ENCODE measurements around the gene CCDC88C.

The CCDC88C gene

GRCh38 chr14:91330096-91330696 is 87.4 kb downstream of the CCDC88C start:
- Histone ChIP-seq H3K27me3 (ENCODE audit: control insufficient read depth in 1 of 2, insufficient read depth in 2 of 2, low read length in 2 of 2) (no peaks in the 10 kb centered on the region), H3K9ac (ENCODE audit: low read depth in 1 of 2, low read length in 2 of 2) (no peak overlapping the region), H3K27ac (ENCODE audit: low read depth, low read length) (no peak overlapping the region), H3K4me3 (ENCODE audit: low read depth in 1 of 2, low read length in 2 of 2) (no peak overlapping the region), H3K4me1 (ENCODE audit: control insufficient read depth in 1 of 2, insufficient read depth in 2 of 2, low read length in 2 of 2) (peaks cover 37 to 50% of the 10 kb centered on the region in 2 donors), H3K9me3 (ENCODE audit: control insufficient read depth in 1 of 2, low read length in 2 of 2) (no peaks in the 10 kb centered on the region), H3K36me3 (ENCODE audit: control insufficient read depth in 1 of 2, insufficient read depth in 2 of 2, low read length in 2 of 2) (peaks cover 0 to 35% of the 10 kb centered on the region in 2 donors)

GRCh38 chr14:91329486-91330014 is 88.1 kb downstream of the CCDC88C start:
- Histone ChIP-seq H3K9me3 (ENCODE audit: control insufficient read depth in 1 of 2, low read length in 2 of 2) (no peaks in the 10 kb centered on the region), H3K9ac (ENCODE audit: low read depth in 1 of 2, low read length in 2 of 2) (no peak overlapping the region), H3K27me3 (ENCODE audit: control insufficient read depth in 1 of 2, insufficient read depth in 2 of 2, low read length in 2 of 2) (no peaks in the 10 kb centered on the region), H3K27ac (ENCODE audit: low read depth, low read length) (no peak overlapping the region), H3K36me3 (ENCODE audit: control insufficient read depth in 1 of 2, insufficient read depth in 2 of 2, low read length in 2 of 2) (peaks cover 2 to 37% of the 10 kb centered on the region in 2 donors), H3K4me3 (ENCODE audit: low read depth in 1 of 2, low read length in 2 of 2) (no peak overlapping the region), H3K4me1 (ENCODE audit: control insufficient read depth in 1 of 2, insufficient read depth in 2 of 2, low read length in 2 of 2) (peaks cover 38 to 56% of the 10 kb centered on the region in 2 donors)

- H3K27ac ChIP-seq (ENCODE audit: low read depth, low read length): no peak overlapping the region
- no peaks in the 10 kb centered on the region for H3K9me3 ChIP-seq (ENCODE audit: control insufficient read depth in 1 of 2, low read length in 2 of 2)
- H3K4me3 ChIP-seq (ENCODE audit: low read depth in 1 of 2, low read length in 2 of 2): no peak overlapping the region
- H3K4me1 ChIP-seq (ENCODE audit: control insufficient read depth in 1 of 2, insufficient read depth in 2 of 2, low read length in 2 of 2): peaks cover 46 to 63% of the 10 kb centered on the region in 2 donors
- H3K36me3 ChIP-seq (ENCODE audit: control insufficient read depth in 1 of 2, insufficient read depth in 2 of 2, low read length in 2 of 2): peaks cover 6 to 38% of the 10 kb centered on the region in 2 donors
- no peaks in the 10 kb centered on the region for H3K27me3 ChIP-seq (ENCODE audit: control insufficient read depth in 1 of 2, insufficient read depth in 2 of 2, low read length in 2 of 2)
- H3K9ac ChIP-seq (ENCODE audit: low read depth in 1 of 2, low read length in 2 of 2): no peak overlapping the region
Measured at GRCh38 chr14:91328313-91329050, 89.1 kb downstream of the CCDC88C start.

DNA sequence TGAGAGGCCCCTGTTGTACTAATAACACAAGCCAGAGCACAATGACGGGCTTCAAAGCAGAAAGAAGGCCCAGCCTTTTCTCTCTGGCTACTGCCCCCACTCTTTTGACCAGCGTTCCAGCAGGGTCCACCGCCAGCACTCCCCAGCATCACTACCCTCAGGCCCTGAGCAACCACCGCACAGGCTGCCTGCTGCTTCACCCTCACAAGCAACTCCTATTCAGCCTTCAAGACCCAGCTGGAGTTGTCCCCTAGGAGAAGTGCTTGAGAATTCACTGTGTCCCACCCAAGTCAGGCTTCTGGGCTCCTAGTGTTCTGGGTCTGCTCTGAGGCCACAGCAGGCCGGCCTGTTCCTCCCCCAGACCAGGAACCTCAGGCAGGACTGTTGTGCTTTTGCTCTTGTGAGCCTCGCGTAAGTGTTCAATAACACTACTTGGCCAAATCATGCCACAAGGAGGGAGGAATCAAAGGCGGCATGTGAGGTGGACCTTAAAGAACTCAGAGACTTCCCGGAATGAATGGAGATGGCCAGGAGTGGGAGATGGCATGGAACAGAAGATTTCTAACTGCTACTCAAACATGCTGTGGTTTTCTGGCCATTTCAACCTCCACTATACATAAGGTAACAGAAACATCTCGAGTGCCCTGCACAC is 89.8 kb downstream of the CCDC88C start:
- Histone ChIP-seq H3K4me3 (ENCODE audit: low read depth in 1 of 2, low read length in 2 of 2) (no peak overlapping the region), H3K4me1 (ENCODE audit: control insufficient read depth in 1 of 2, insufficient read depth in 2 of 2, low read length in 2 of 2) (peaks cover 48 to 60% of the 10 kb centered on the region in 2 donors), H3K27ac (ENCODE audit: low read depth, low read length) (no peak overlapping the region), H3K9me3 (ENCODE audit: control insufficient read depth in 1 of 2, low read length in 2 of 2) (no peaks in the 10 kb centered on the region), H3K9ac (ENCODE audit: low read depth in 1 of 2, low read length in 2 of 2) (no peak overlapping the region), H3K36me3 (ENCODE audit: control insufficient read depth in 1 of 2, insufficient read depth in 2 of 2, low read length in 2 of 2) (peaks cover 6 to 36% of the 10 kb centered on the region in 2 donors), H3K27me3 (ENCODE audit: control insufficient read depth in 1 of 2, insufficient read depth in 2 of 2, low read length in 2 of 2) (no peaks in the 10 kb centered on the region)

- no peaks in the 10 kb centered on the region for H3K9me3 ChIP-seq (ENCODE audit: control insufficient read depth in 1 of 2, low read length in 2 of 2)
- no peak overlapping the region for H3K9ac ChIP-seq (ENCODE audit: low read depth in 1 of 2, low read length in 2 of 2)
- H3K4me1 ChIP-seq (ENCODE audit: control insufficient read depth in 1 of 2, insufficient read depth in 2 of 2, low read length in 2 of 2): peaks cover 43 to 54% of the 10 kb centered on the region in 2 donors
- H3K36me3 ChIP-seq (ENCODE audit: control insufficient read depth in 1 of 2, insufficient read depth in 2 of 2, low read length in 2 of 2): peaks cover 6 to 36% of the 10 kb centered on the region in 2 donors
- H3K27me3 ChIP-seq (ENCODE audit: control insufficient read depth in 1 of 2, insufficient read depth in 2 of 2, low read length in 2 of 2): no peaks in the 10 kb centered on the region
- H3K4me3 ChIP-seq (ENCODE audit: low read depth in 1 of 2, low read length in 2 of 2): no peak overlapping the region
- no peak overlapping the region for H3K27ac ChIP-seq (ENCODE audit: low read depth, low read length)
Measured at GRCh38 chr14:91327250-91327595, 90.4 kb downstream of the CCDC88C start.

DNA sequence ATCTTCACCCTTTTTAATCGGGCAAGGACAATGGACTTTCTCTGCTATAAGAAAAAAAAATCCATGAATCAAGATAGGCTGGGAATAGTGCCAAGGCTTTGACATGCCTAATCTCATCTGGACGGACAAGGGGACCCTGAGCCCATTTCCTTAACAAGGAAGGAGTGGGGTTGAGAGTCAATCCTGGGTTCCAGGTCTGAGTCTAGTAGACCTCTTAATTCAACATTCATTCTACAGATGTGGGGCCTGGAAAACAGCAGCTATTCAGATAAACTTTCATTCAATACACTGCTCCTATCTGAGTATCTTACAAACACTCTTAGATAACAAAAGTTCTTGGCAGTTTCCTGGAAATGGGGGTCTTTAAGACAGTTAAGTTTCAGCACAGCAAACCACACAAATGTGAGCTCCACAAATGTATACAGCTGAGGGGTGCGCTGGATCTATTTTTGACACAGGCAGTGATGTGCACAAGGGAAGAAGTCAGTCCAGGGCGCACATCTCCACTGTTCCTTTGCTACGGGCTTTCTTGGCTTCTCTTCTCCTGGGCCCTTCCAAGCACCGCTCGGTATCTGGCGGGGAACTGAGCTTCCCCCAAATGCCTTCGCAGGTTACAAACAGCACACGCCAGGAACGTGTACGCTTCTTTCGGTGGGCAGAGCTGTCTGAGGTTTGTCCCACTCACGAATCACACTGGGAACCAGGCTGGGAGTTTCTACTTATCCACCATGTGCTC is 90.9 kb downstream of the CCDC88C start:
- Histone ChIP-seq H3K9ac (ENCODE audit: low read depth in 1 of 2, low read length in 2 of 2) (no peak overlapping the region), H3K27ac (ENCODE audit: low read depth, low read length) (no peak overlapping the region), H3K36me3 (ENCODE audit: control insufficient read depth in 1 of 2, insufficient read depth in 2 of 2, low read length in 2 of 2) (peaks cover 6 to 36% of the 10 kb centered on the region in 2 donors), H3K4me3 (ENCODE audit: low read depth in 1 of 2, low read length in 2 of 2) (no peak overlapping the region), H3K9me3 (ENCODE audit: control insufficient read depth in 1 of 2, low read length in 2 of 2) (no peaks in the 10 kb centered on the region), H3K27me3 (ENCODE audit: control insufficient read depth in 1 of 2, insufficient read depth in 2 of 2, low read length in 2 of 2) (no peaks in the 10 kb centered on the region), H3K4me1 (ENCODE audit: control insufficient read depth in 1 of 2, insufficient read depth in 2 of 2, low read length in 2 of 2) (peaks cover 37 to 49% of the 10 kb centered on the region in 2 donors)

DNA sequence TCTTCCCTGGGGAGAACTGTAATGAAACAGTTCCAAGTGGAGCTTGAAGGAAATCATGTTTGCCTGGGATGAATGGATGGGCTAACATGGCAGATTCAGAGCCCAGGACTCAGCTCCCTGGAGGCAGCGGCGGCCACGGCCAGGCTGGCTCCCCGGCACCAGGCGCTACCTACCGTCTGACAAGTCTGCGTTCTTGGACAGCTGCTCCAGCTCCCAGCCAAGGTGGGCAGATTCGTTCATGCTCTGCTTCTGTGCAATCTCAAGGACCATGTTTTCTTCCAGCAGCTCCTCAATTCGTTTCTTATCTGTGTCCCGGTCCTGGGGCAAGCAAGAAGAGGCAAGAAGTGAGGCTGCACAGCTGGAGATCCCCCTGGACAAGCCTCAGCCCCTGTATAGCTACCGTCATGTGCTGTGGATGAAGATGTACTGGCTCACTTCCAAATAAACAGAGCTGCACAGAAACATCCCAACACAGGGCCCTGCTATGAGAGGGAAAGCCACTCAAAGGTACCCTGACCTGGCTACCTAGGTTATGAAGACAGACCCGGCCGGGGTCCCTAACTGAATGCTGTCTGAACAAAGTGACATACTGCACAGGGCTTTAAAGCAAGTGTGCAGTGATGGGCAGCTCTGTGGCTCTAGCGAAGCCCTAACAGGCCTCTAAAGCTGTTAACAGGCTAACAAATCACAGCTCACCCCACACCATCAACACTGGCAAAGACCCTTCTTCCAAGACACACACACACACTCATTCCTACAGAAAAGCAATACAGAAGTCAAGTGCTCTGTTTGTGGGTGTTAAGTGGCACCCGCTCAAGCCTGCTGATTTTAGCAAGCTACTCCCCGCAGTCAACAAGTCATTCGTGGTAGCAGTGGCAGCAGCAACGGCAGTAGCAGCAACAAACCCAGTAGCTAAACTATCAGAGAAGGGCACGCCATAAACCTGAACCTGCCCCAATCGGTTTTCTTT is 92.7 kb downstream of the CCDC88C start:
- no peak overlapping the region for H3K4me3 ChIP-seq (ENCODE audit: low read depth in 1 of 2, low read length in 2 of 2)
- peak overlapping the region in 1 of 2 donors; percentile 4 for H3K9ac ChIP-seq (ENCODE audit: low read depth in 1 of 2, low read length in 2 of 2)
- H3K27ac ChIP-seq (ENCODE audit: low read depth, low read length): peak overlapping the region; percentile 20
- H3K4me1 ChIP-seq (ENCODE audit: control insufficient read depth in 1 of 2, insufficient read depth in 2 of 2, low read length in 2 of 2): peaks cover 31 to 33% of the 10 kb centered on the region in 2 donors
- no peaks in the 10 kb centered on the region for H3K9me3 ChIP-seq (ENCODE audit: control insufficient read depth in 1 of 2, low read length in 2 of 2)
- H3K27me3 ChIP-seq (ENCODE audit: control insufficient read depth in 1 of 2, insufficient read depth in 2 of 2, low read length in 2 of 2): no peaks in the 10 kb centered on the region
- peaks cover 6 to 47% of the 10 kb centered on the region in 2 donors for H3K36me3 ChIP-seq (ENCODE audit: control insufficient read depth in 1 of 2, insufficient read depth in 2 of 2, low read length in 2 of 2)

GRCh38 chr14:91323671-91324605 is 93.7 kb downstream of the CCDC88C start:
- H3K36me3 ChIP-seq (ENCODE audit: control insufficient read depth in 1 of 2, insufficient read depth in 2 of 2, low read length in 2 of 2): peaks cover 6 to 51% of the 10 kb centered on the region in 2 donors
- H3K9me3 ChIP-seq (ENCODE audit: control insufficient read depth in 1 of 2, low read length in 2 of 2): no peaks in the 10 kb centered on the region
- peak overlapping the region in 1 of 2 donors; percentile 4 for H3K9ac ChIP-seq (ENCODE audit: low read depth in 1 of 2, low read length in 2 of 2)
- no peak overlapping the region for H3K4me3 ChIP-seq (ENCODE audit: low read depth in 1 of 2, low read length in 2 of 2)
- peak overlapping the region; percentile 66 for H3K27ac ChIP-seq (ENCODE audit: low read depth, low read length)
- H3K27me3 ChIP-seq (ENCODE audit: control insufficient read depth in 1 of 2, insufficient read depth in 2 of 2, low read length in 2 of 2): no peaks in the 10 kb centered on the region
- H3K4me1 ChIP-seq (ENCODE audit: control insufficient read depth in 1 of 2, insufficient read depth in 2 of 2, low read length in 2 of 2): peaks cover 31 to 33% of the 10 kb centered on the region in 2 donors
